Measurements from ENCODE around the gene JAKMIP3. TPM values are rescaled to one million over a fixed set of nuclear protein-coding genes. Genes with fewer than 3 reads are reported as not detected.

JAKMIP3 gene
- total and polyA plus RNA-seq, 4 donors, result 1.4 to 7.2 (median 5.3) TPM

DNA sequence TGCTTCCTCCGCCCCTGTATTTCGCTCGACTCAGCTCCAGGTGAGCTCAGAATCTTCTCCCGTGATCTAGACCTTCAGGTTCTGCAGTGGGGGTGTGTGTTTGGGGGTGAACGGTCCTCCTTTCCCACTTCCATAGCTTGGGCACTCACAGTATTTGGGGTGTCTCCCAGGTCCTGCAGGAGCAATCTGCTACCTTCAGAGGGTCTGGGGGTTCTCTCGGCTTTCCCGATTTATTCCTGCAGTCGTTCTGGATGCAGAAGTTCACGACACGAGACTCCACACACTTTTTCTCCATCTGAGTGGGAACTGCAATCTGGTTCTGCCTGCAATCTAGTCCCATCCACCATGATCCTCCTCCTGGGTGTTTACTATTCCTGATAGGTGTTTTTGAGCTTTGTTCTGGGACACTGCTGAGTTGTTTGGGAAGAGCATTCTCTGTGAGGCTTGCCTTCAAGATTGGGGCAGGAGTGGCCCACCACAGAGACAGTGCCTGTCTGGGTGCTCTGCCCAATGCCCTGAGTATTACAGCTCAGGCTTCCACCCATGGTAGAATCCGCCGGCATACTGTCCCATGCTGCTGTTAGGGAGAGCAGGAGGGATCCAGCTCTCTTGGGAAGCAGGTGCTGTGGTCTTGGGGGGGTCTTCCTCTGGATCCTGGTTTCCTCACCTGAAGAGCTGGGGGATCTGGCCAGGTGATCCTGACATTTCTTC lies 29.8 kb downstream of the JAKMIP3 start:
- Histone ChIP-seq H3K4me3 (ENCODE audit: low read depth, low read length) (no peak overlapping the region), H3K36me3 (ENCODE audit: control insufficient read depth, insufficient read depth, low read length) (peaks cover 4% of the 10 kb centered on the region), H3K9me3 (ENCODE audit: control insufficient read depth, insufficient read depth, low read length) (no peaks in the 10 kb centered on the region), H3K27ac (ENCODE audit: low read depth, low read length) (no peak overlapping the region), H3K4me1 (ENCODE audit: control insufficient read depth, insufficient read depth, low read length) (peaks cover 10% of the 10 kb centered on the region), H3K27me3 (ENCODE audit: control insufficient read depth, insufficient read depth, low read length) (no peaks in the 10 kb centered on the region)
- WGBS (ENCODE audit: insufficient coverage), result 94% methylated on average over 6 of the region's 12 CpGs
- no peak for DNase-seq (ENCODE audit: low read depth in 4 of 6, low spot score in 6 of 6)

DNA sequence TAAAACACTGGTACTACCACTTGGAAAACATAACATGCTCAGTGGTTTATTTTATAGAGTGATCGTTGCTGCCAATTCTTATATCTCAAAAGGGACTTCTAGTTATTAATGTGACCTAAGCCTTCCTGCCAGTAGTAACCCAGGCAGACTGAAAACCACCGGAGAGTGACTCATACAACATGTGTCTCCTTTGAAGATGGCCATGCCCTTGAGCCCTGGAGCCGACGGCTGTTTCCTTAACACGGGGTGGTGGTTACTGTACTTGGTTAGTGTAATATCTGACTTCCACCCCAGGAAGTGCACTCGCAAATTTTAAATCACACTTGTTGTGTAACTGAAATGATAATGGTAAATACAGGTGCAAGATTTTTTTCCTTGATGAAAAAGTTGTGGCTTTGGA lies 30.5 kb downstream of the JAKMIP3 start:
- 83% methylated on average over 1 of the region's 6 CpGs for WGBS (ENCODE audit: insufficient coverage)

DNA sequence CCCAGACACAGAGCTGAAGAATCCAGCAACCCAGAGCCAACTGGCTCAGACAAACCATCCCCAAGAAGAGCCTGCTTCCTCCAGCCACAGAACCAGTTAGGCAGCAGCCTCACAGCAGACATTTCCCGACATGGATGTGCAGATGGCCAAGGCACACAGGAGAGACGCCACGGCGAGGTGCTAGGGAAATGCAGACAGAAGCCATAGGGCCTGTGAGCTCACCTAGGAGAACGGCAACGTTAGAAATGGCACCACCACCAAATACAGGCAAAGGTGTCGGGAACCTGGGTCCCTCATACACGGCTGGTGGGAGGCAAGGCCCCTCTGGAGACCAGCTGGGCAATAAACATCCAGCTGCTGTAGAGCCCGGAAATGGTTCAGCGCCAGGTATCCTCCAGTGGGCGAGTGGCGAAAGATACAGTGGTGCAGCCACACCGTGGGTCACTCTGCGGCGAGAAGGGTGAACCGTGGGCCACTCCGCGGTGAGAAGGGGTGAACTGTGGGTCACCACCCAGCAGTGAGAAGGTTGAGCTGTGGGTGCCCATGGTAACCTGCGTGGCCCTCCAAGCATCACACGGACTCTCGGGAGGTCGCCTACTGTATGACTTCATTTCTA lies 31.2 kb downstream of the JAKMIP3 start:
- Histone ChIP-seq H3K27ac (ENCODE audit: low read depth, low read length) (no peak overlapping the region), H3K4me1 (ENCODE audit: control insufficient read depth, insufficient read depth, low read length) (peaks cover 10% of the 10 kb centered on the region), H3K27me3 (ENCODE audit: control insufficient read depth, insufficient read depth, low read length) (no peaks in the 10 kb centered on the region), H3K4me3 (ENCODE audit: low read depth, low read length) (no peak overlapping the region), H3K36me3 (ENCODE audit: control insufficient read depth, insufficient read depth, low read length) (peaks cover 4% of the 10 kb centered on the region), H3K9me3 (ENCODE audit: control insufficient read depth, insufficient read depth, low read length) (no peaks in the 10 kb centered on the region)
- 88% methylated on average over 17 of the region's 22 CpGs for WGBS (ENCODE audit: insufficient coverage)
- no peak for DNase-seq (ENCODE audit: low read depth in 4 of 6, low spot score in 6 of 6)

More for the DNA sequence above, 30.5 kb downstream of the JAKMIP3 start:
- Histone ChIP-seq H3K27ac (ENCODE audit: low read depth, low read length) (no peak overlapping the region), H3K4me1 (ENCODE audit: control insufficient read depth, insufficient read depth, low read length) (peaks cover 10% of the 10 kb centered on the region), H3K4me3 (ENCODE audit: low read depth, low read length) (no peak overlapping the region), H3K9me3 (ENCODE audit: control insufficient read depth, insufficient read depth, low read length) (no peaks in the 10 kb centered on the region), H3K36me3 (ENCODE audit: control insufficient read depth, insufficient read depth, low read length) (peaks cover 4% of the 10 kb centered on the region), H3K27me3 (ENCODE audit: control insufficient read depth, insufficient read depth, low read length) (no peaks in the 10 kb centered on the region)
- no peak for DNase-seq (ENCODE audit: low read depth in 4 of 6, low spot score in 6 of 6)

GRCh38 chr10:132097609-132098377 lies 32.0 kb downstream of the JAKMIP3 start:
- Histone ChIP-seq H3K27ac (ENCODE audit: low read depth, low read length) (no peak overlapping the region), H3K36me3 (ENCODE audit: control insufficient read depth, insufficient read depth, low read length) (peaks cover 9% of the 10 kb centered on the region), H3K4me3 (ENCODE audit: low read depth, low read length) (no peak overlapping the region), H3K27me3 (ENCODE audit: control insufficient read depth, insufficient read depth, low read length) (no peaks in the 10 kb centered on the region), H3K4me1 (ENCODE audit: control insufficient read depth, insufficient read depth, low read length) (peaks cover 10% of the 10 kb centered on the region), H3K9me3 (ENCODE audit: control insufficient read depth, insufficient read depth, low read length) (no peaks in the 10 kb centered on the region)
- 100% methylated on average over 1 of the region's 5 CpGs for WGBS (ENCODE audit: insufficient coverage)
- no peak for DNase-seq (ENCODE audit: low read depth in 4 of 6, low spot score in 6 of 6)

- H3K4me3 ChIP-seq (ENCODE audit: low read depth, low read length), result no peak overlapping the region
- H3K9me3 ChIP-seq (ENCODE audit: control insufficient read depth, insufficient read depth, low read length), result no peaks in the 10 kb centered on the region
- H3K36me3 ChIP-seq (ENCODE audit: control insufficient read depth, insufficient read depth, low read length), result peaks cover 9% of the 10 kb centered on the region
- 61% methylated on average over 23 of the region's 24 CpGs for WGBS (ENCODE audit: insufficient coverage)
- no peak overlapping the region for H3K27ac ChIP-seq (ENCODE audit: low read depth, low read length)
- DNase-seq (ENCODE audit: low read depth in 4 of 6, low spot score in 6 of 6), result peak in 1 of 6 donors; percentile 42
- no peaks in the 10 kb centered on the region for H3K27me3 ChIP-seq (ENCODE audit: control insufficient read depth, insufficient read depth, low read length)
- H3K4me1 ChIP-seq (ENCODE audit: control insufficient read depth, insufficient read depth, low read length), result peaks cover 10% of the 10 kb centered on the region
Measured at GRCh38 chr10:132098539-132099388, 33.0 kb downstream of the JAKMIP3 start.

DNA sequence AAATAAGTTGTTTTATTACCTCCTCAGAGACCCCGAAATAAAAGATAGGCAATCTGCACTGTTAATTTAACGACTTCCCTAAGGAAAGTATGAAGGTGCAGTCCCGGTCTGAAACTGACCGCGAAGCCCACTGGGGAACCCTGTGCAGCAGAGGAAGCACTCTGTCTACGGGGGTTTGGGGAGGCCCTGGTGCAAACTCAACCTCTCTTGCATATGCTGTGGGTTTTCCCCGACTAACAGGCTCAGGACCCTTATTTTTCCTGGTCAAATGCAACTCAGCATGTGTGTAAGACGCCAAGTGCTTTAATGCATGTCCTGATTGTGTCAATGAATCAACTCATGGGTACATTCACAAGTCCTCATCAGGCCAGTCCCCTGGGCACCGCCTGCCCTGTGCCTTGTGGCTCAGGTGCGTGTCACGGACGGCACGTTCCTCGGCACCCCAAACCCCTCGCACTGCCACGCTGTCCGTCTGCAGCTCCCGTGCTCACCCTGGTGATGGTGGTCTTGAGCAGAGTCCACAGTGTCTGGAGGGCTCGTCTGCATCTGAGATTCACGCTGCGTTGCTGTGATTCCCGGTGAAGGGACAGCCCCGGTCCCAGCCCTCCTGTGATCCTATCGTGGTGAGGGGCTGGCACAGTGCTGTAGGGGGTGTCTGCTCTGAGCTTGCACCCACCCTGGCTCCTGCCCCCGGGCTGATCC lies 33.8 kb downstream of the JAKMIP3 start:
- DNase-seq (ENCODE audit: low read depth in 4 of 6, low spot score in 6 of 6), result no peak
- 65% methylated on average over 25 of the region's 25 CpGs for WGBS (ENCODE audit: insufficient coverage)

GRCh38 chr10:132100091-132100481 lies 34.3 kb downstream of the JAKMIP3 start:
- peaks cover 10% of the 10 kb centered on the region for H3K4me1 ChIP-seq (ENCODE audit: control insufficient read depth, insufficient read depth, low read length)
- no peak overlapping the region for H3K4me3 ChIP-seq (ENCODE audit: low read depth, low read length)
- no peaks in the 10 kb centered on the region for H3K27me3 ChIP-seq (ENCODE audit: control insufficient read depth, insufficient read depth, low read length)
- H3K27ac ChIP-seq (ENCODE audit: low read depth, low read length), result no peak overlapping the region
- no peaks in the 10 kb centered on the region for H3K9me3 ChIP-seq (ENCODE audit: control insufficient read depth, insufficient read depth, low read length)
- DNase-seq (ENCODE audit: low read depth in 4 of 6, low spot score in 6 of 6), result no peak
- WGBS (ENCODE audit: insufficient coverage), result 88% methylated on average over 11 of the region's 15 CpGs
- H3K36me3 ChIP-seq (ENCODE audit: control insufficient read depth, insufficient read depth, low read length), result peaks cover 16% of the 10 kb centered on the region

More for the DNA sequence above, 33.8 kb downstream of the JAKMIP3 start:
- peaks cover 11% of the 10 kb centered on the region for H3K36me3 ChIP-seq (ENCODE audit: control insufficient read depth, insufficient read depth, low read length)
- H3K9me3 ChIP-seq (ENCODE audit: control insufficient read depth, insufficient read depth, low read length), result no peaks in the 10 kb centered on the region
- no peak overlapping the region for H3K27ac ChIP-seq (ENCODE audit: low read depth, low read length)
- no peaks in the 10 kb centered on the region for H3K27me3 ChIP-seq (ENCODE audit: control insufficient read depth, insufficient read depth, low read length)
- H3K4me3 ChIP-seq (ENCODE audit: low read depth, low read length), result no peak overlapping the region
- H3K4me1 ChIP-seq (ENCODE audit: control insufficient read depth, insufficient read depth, low read length), result peaks cover 10% of the 10 kb centered on the region

DNA sequence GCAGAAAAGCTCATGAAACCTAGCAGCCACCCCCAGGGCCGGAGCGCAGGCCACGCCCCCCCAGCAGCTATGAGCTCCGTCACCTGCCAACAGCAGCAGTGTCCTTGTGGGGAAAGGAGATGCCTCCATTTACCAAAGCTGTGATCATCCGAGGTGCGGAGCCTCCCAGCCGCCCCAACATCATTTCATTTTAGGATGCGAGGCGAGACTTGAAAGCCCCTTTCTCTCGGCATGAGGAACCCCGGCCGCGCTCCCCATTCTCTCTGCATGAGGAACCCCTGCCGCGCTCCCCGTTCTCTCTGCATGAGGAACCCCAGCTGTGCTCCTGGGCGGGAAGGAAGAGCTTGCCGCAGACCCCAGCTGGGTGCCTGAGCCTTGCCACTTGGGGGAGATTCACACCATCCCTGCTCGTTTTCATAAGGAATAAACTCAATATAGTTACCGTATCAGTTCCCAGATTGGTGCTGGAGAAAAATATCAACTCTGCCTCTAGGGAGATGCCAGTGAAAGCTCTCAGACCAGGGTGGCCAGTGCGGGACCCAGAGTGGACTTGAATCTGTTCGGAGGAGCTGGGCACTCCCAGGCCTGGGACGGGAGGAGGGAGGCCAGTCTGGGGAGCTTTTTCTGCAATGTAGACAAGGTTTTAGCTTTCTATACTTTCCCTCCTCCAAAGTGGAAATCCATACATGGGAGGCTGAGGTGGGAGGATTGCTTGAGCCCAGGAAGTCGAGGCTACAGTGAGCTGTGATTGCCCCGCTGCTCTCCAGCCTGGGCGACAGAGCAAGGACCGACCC lies 35.0 kb downstream of the JAKMIP3 start:
- no peaks in the 10 kb centered on the region for H3K9me3 ChIP-seq (ENCODE audit: control insufficient read depth, insufficient read depth, low read length)
- H3K4me3 ChIP-seq (ENCODE audit: low read depth, low read length), result no peak overlapping the region
- H3K36me3 ChIP-seq (ENCODE audit: control insufficient read depth, insufficient read depth, low read length), result peaks cover 19% of the 10 kb centered on the region
- peak in 1 of 6 donors; percentile 30 for DNase-seq (ENCODE audit: low read depth in 4 of 6, low spot score in 6 of 6)
- no peaks in the 10 kb centered on the region for H3K27me3 ChIP-seq (ENCODE audit: control insufficient read depth, insufficient read depth, low read length)
- H3K27ac ChIP-seq (ENCODE audit: low read depth, low read length), result no peak overlapping the region
- H3K4me1 ChIP-seq (ENCODE audit: control insufficient read depth, insufficient read depth, low read length), result peaks cover 10% of the 10 kb centered on the region
- WGBS (ENCODE audit: insufficient coverage), result 75% methylated on average over 16 of the region's 27 CpGs

All from spinal cord (tissue), 10 donors.